Aorta (tissue), 5 donors: Measurements from ENCODE around the gene CKAP2L. TPM values are rescaled to one million over a fixed set of nuclear protein-coding genes. Genes with fewer than 3 reads are reported as not detected.
A peak's percentile ranks its signal among the peaks of the same experiment; 100 is the strongest.

ENCODE experiments used
- ATAC-seq: fragments of 200-7000 bp; cut with Tn5 transposase; one replicate; pipeline ENCODE4 v1.9.1; 2022; ENCODE audit warnings: moderate library complexity; ENCODE audit not compliant: low FRiP score
- DNase-seq, 2 donors: peaks; one replicate each; pipeline ENCODE4 v3.0.0-alpha.2; 2020
- H3K27ac ChIP-seq, 2 donors: one replicate each; pipeline ENCODE4 v1.5.1; 2013; ENCODE audit warnings: low read length in 2 of 2, mild to moderate bottlenecking in 2 of 2, moderate library complexity in 2 of 2, control low read depth in 1 of 2, inconsistent platforms in 1 of 2, low read depth in 1 of 2
- H3K27me3 ChIP-seq, 2 donors: one replicate each; pipeline ENCODE4 v1.6.1; 2013; ENCODE audit warnings: control low read depth in 1 of 2, low read length in 1 of 2, mild to moderate bottlenecking in 1 of 2, moderate library complexity in 1 of 2; ENCODE audit not compliant: insufficient read depth in 2 of 2, control insufficient read depth in 1 of 2
- H3K36me3 ChIP-seq, 2 donors: one replicate each; pipeline ENCODE4 v1.6.1; 2013; ENCODE audit warnings: control low read depth in 1 of 2, low read length in 1 of 2, mild to moderate bottlenecking in 1 of 2; ENCODE audit not compliant: insufficient read depth in 2 of 2, control insufficient read depth in 1 of 2
- H3K4me1 ChIP-seq, 2 donors: one replicate each; pipeline ENCODE4 v1.6.1; 2013; ENCODE audit warnings: low read length in 2 of 2, control low read depth in 1 of 2, mild to moderate bottlenecking in 1 of 2, moderate library complexity in 1 of 2; ENCODE audit not compliant: insufficient read depth in 2 of 2, control insufficient read depth in 1 of 2
- H3K4me3 ChIP-seq, 2 donors: one replicate each; pipeline ENCODE4 v1.5.1; 2013; ENCODE audit warnings: low read length in 2 of 2, control low read depth in 1 of 2, mild to moderate bottlenecking in 1 of 2
- H3K9me3 ChIP-seq: one replicate; pipeline ENCODE4 v1.6.1; 2013; ENCODE audit warnings: mild to moderate bottlenecking, low read length; ENCODE audit not compliant: control insufficient read depth
- WGBS, 2 donors: extraction: QIAGEN DNeasy Blood & Tissue Kit; methylation state at CpG; one replicate each; pipeline ENCODE4 v1.1.7; 2013; 5-methylcytosine and 5-hydroxymethylcytosine counted together
- intact Hi-C, 2 donors: fragments of 100-400 bp; cut with DNase I; formaldehyde crosslinking; loops; one replicate each; pipeline versions ENCODE4 v1.14.2 to v1.15.0; 2022
- polyA plus RNA-seq, 2 donors: library from polyadenylated mRNA; stranded (reverse); fragments of 200-250 nt; gene quantifications; one replicate each; pipeline ENCODE4 v1.2.3, GENCODE V29; 2013
- total RNA-seq, 2 donors: library from RNA; stranded (reverse); fragmentation: NEBNext Ultra II Directional; extraction: Animal tissue kit (Norgen Biotek cat#: 25700); gene quantifications; one replicate each; pipeline ENCODE4 v1.2.1, GENCODE V29; 2021
- donor health status: healthy with polysubstance abuse.
- donor health status: Bipolar disorder and iron deficiency.
- donor health status: DM: no; HTN: no; CAD: no.
- donor health status: DM: no; HTN: no; CAD: no.
- donor health status: DM: yes; HTN: yes; CAD: no.

The CKAP2L gene
- total and polyA plus RNA-seq, 4 donors, result under 0.01 to 0.69 (median 0.36) TPM

- WGBS, 2 donors, result 93 to 94% methylated on average over 3 of the region's 3 CpGs
- Histone ChIP-seq H3K9me3 (no peaks in the 10 kb centered on the region), H3K4me3 (no peak overlapping the region), H3K27ac (no peak overlapping the region), H3K4me1 (no peaks in the 10 kb centered on the region), H3K36me3 (no peaks in the 10 kb centered on the region), H3K27me3 (no peaks in the 10 kb centered on the region)
- intact Hi-C loops, result no loop called here
- DNase-seq (no peak), ATAC-seq (no peak)
Observed at GRCh38 chr2:112756207-112756606, 8.2 kb downstream of the CKAP2L start.

DNA sequence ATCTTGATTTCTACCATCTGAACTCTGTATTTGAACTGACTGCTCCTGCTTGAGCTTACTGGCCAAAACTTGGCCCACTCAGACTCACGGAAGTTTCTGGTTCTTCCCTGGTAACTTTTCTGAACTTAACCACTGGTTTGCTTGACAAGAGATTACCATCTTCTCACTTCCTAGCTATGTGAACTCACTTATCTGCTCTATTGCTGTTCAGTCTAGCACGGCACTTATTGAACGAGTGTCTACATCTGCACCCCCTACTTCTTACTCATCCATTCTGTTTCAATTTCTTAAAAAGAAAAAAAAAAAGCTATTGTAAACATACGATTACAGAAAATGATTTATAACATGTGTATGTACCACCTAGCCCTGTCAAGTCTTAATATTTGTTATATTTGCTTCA is 9.0 kb downstream of the CKAP2L start:
- DNase-seq (no peak), ATAC-seq (no peak)
- Histone ChIP-seq H3K27ac (no peak overlapping the region), H3K4me3 (no peak overlapping the region), H3K4me1 (no peaks in the 10 kb centered on the region), H3K9me3 (no peaks in the 10 kb centered on the region), H3K27me3 (no peaks in the 10 kb centered on the region), H3K36me3 (no peaks in the 10 kb centered on the region)
- 93 to 94% methylated on average over 4 of the region's 4 CpGs for WGBS, 2 donors
- intact Hi-C loops, result no loop called here

DNA sequence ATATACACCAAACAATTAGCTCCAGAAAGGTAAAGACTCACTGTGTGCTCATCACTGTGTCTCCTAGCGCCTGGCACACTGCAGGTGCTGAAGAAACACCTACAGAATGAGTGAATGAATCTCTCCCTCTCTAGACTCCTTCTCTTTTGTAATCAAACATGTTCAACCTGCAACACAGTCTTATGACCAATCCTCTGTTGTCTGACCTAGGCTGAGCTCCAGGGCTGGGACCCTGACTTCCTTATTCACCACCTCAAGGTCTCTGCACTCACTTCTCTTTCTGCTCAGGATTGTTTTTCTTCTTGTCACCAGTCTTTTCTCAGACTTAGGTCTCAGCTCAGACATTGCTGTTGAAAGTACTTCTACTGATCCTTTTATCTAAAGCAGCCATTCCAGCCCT is 9.8 kb downstream of the CKAP2L start:
- intact Hi-C loops, result no loop called here
- no peaks in the 10 kb centered on the region for H3K27me3 ChIP-seq
- ATAC-seq, result no peak
- no peaks in the 10 kb centered on the region for H3K9me3 ChIP-seq
- no peaks in the 10 kb centered on the region for H3K36me3 ChIP-seq
- H3K4me3 ChIP-seq, result no peak overlapping the region
- H3K27ac ChIP-seq, result no peak overlapping the region
- H3K4me1 ChIP-seq, result no peaks in the 10 kb centered on the region
- DNase-seq, result no peak
- 96 to 97% methylated on average over 1 of the region's 1 CpG for WGBS, 2 donors

- H3K36me3 ChIP-seq, result no peaks in the 10 kb centered on the region
- H3K27me3 ChIP-seq, result no peaks in the 10 kb centered on the region
- no peak overlapping the region for H3K27ac ChIP-seq
- no peaks in the 10 kb centered on the region for H3K4me1 ChIP-seq
- ATAC-seq (no peak), DNase-seq (no peak)
- H3K9me3 ChIP-seq, result no peaks in the 10 kb centered on the region
- WGBS, 2 donors, result 75 to 80% methylated on average over 4 of the region's 4 CpGs
- no peak overlapping the region for H3K4me3 ChIP-seq
- intact Hi-C loops, result no loop called here
Observed at GRCh38 chr2:112752667-112753066, 11.7 kb downstream of the CKAP2L start.

DNA sequence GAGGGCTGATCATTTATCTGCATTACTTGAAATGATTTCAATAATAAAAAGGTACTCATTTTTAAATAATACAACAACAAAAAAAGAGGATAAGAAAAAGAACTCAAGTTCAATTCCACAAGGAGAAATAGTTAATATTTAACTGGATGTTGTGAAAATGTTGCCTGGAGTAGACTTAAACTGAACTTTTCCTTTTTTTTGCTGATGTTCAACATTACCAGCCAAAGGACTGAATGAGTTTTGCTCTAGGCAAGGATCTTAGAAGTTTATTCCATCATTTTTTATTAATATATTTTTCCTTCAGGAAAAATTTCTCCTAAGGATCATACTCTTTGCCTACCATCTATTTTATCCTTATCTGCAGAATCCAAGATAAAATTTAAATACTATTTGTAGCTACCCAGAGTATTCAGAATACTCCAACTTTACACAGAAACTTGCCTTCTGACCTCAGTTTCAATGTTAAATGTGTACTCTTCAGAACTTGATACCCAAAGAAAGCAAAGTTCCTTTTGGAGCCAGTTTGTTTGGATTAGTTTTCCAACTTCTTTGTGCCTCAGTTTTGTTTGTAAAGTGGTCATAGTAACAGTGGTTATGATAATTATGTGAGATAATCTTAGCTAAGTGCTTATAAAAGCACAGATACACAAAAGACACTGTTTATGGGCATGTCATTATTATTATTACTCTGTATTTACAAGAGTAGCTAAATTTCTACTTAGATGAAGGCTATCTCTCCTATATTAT is 12.8 kb downstream of the CKAP2L start:
- intact Hi-C loops, result no loop called here
- DNase-seq (no peak), ATAC-seq (no peak)
- Histone ChIP-seq H3K27me3 (no peaks in the 10 kb centered on the region), H3K27ac (no peak overlapping the region), H3K36me3 (no peaks in the 10 kb centered on the region), H3K4me3 (no peak overlapping the region), H3K9me3 (no peaks in the 10 kb centered on the region), H3K4me1 (no peaks in the 10 kb centered on the region)

- no peak for DNase-seq
- no peak for ATAC-seq
- intact Hi-C loops, result no loop called here
- Histone ChIP-seq H3K27me3 (no peaks in the 10 kb centered on the region), H3K4me3 (no peak overlapping the region), H3K4me1 (no peaks in the 10 kb centered on the region), H3K27ac (no peak overlapping the region), H3K36me3 (no peaks in the 10 kb centered on the region), H3K9me3 (no peaks in the 10 kb centered on the region)
Observed at GRCh38 chr2:112750560-112750843, 13.9 kb downstream of the CKAP2L start.

DNA sequence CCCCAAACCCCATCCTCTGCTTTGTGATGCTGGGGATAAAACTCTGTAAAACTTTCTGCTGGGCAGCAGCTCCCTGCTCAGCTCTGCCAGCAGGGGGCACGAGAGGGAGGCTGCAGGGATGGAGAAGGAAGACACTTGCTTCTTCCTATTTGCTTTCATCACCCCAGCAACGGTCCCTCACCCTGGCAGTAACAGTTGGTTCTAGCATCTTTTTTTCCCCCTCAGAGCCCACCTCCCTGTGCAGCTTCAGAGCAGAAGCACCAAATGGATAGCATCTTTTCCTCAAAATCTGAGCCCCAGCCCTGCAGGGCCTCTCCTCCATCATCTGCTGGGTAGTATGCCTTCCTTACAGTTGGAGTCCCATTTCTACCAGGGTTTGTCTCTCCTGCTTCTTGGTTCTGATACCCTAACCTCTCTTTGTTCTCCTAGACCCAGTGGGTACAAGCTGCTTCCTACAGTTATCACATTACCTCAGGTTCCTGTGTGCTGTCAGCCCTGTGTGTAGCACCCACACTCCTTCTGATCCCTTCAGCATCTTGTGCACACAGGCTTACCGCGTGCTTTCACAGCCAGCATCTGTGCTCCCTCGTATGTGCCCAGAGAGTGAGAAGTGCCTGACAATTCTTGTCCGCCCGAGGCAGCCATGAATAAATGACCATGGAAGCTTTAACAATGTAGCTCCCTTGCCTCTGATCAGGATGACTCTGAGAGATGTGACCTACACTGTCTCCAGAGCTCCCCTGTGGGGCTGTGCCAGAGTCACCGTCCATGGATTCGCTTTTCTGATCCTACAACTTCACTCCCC is 14.5 kb downstream of the CKAP2L start:
- DNase-seq (peak; percentile 84 to 86), ATAC-seq (peak; percentile 60)
- Histone ChIP-seq H3K27me3 (no peaks in the 10 kb centered on the region), H3K36me3 (no peaks in the 10 kb centered on the region), H3K4me1 (no peaks in the 10 kb centered on the region), H3K9me3 (no peaks in the 10 kb centered on the region), H3K4me3 (no peak overlapping the region), H3K27ac (no peak overlapping the region)
- WGBS, 2 donors, result 70 to 71% methylated on average over 9 of the region's 9 CpGs
- intact Hi-C loops, result no loop called here

DNA sequence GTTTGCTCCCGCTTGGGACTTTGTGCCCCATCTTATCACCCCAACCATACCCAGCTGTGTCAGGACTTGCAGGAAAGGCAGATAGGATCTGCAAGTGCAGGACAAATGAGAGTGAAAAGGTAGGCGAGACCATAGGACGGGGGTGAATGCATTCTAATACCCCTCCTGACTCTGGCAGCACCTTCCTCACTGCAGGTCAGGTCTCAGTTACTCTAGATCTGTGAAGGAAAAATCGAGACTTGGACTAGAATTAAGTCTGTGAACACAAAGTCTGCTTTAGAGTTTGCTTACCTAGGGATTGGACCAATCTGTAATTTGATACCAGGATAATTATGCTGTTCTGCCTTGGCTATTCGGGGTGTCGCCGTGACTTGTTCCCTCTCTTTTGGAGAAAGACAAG is 23.9 kb downstream of the CKAP2L start:
- no peaks in the 10 kb centered on the region for H3K4me1 ChIP-seq
- 94% methylated on average over 7 of the region's 7 CpGs for WGBS, 2 donors
- ATAC-seq, result no peak
- H3K27ac ChIP-seq, result no peak overlapping the region
- H3K4me3 ChIP-seq, result no peak overlapping the region
- H3K36me3 ChIP-seq, result no peaks in the 10 kb centered on the region
- no peaks in the 10 kb centered on the region for H3K9me3 ChIP-seq
- H3K27me3 ChIP-seq, result no peaks in the 10 kb centered on the region
- intact Hi-C loops, result no loop called here
- DNase-seq, result no peak

GRCh38 chr2:112737542-112738232 is 26.7 kb downstream of the CKAP2L start:
- intact Hi-C loops, result no loop called here
- no peak for ATAC-seq
- H3K4me1 ChIP-seq, result no peaks in the 10 kb centered on the region

More at GRCh38 chr2:112737542-112738232, 26.7 kb downstream of the CKAP2L start:
- H3K27me3 ChIP-seq, result no peaks in the 10 kb centered on the region
- H3K27ac ChIP-seq, result no peak overlapping the region
- no peak for DNase-seq
- no peaks in the 10 kb centered on the region for H3K36me3 ChIP-seq
- no peaks in the 10 kb centered on the region for H3K9me3 ChIP-seq
- no peak overlapping the region for H3K4me3 ChIP-seq
- 81 to 82% methylated on average over 1 of the region's 1 CpG for WGBS, 2 donors
